Stimulated activated CD8-positive, alpha-beta memory T cell treated with anti-CD3 and anti-CD28 coated beads, Interleukin-7, amount 100 ng/mL, for 24 hours (primary cell): ENCODE measurements around the gene AADACL2.
"Not testable (repeated sequence)": the region's sequence is repeated elsewhere in the genome, so short reads cannot be mapped to it uniquely, and the experiment has no call there.

Source experiments
- DNase-seq: peaks from one replicate; pipeline ENCODE4 v3.0.0-alpha.2; 2020; ENCODE audit warnings: low read depth

Gene AADACL2

GRCh38 chr3:151733613-151734012, at the start of gene AADACL2:
AADACL2 (plus strand) TSS chr3:151733927; CDS start chr3:151734036, 109 bp downstream.
- DNase-seq: no peak

GRCh38 chr3:151684094-151684493, 49.6 kb upstream of the AADACL2 start:
- DNase-seq: no peak

GRCh38 chr3:151686257-151686656, 47.5 kb upstream of the AADACL2 start:
- no peak for DNase-seq

GRCh38 chr3:151687076-151687475, 46.7 kb upstream of the AADACL2 start:
- DNase-seq: no peak

- DNase-seq: no peak
Observed at GRCh38 chr3:151688571-151688970, 45.2 kb upstream of the AADACL2 start.

GRCh38 chr3:151690645-151691044, 43.1 kb upstream of the AADACL2 start:
- DNase-seq: no peak

GRCh38 chr3:151697496-151697895, 36.2 kb upstream of the AADACL2 start:
- DNase-seq: no peak

GRCh38 chr3:151707216-151707615, 26.5 kb upstream of the AADACL2 start:
- no peak for DNase-seq

GRCh38 chr3:151708868-151709267, 24.9 kb upstream of the AADACL2 start:
- DNase-seq: no peak

GRCh38 chr3:151709847-151710246, 23.9 kb upstream of the AADACL2 start:
- no peak for DNase-seq

- DNase-seq: no peak
Observed at GRCh38 chr3:151721294-151721693, 12.4 kb upstream of the AADACL2 start.

GRCh38 chr3:151722856-151723255, 10.9 kb upstream of the AADACL2 start:
- no peak for DNase-seq

- DNase-seq: no peak
Observed at GRCh38 chr3:151724576-151725562, 8.9 kb upstream of the AADACL2 start.

GRCh38 chr3:151726016-151726415, 7.7 kb upstream of the AADACL2 start:
- DNase-seq: no peak

- DNase-seq: no peak
Observed at GRCh38 chr3:151732861-151733260, 866 bp upstream of the AADACL2 start.

- no peak for DNase-seq
Observed at GRCh38 chr3:151740581-151740980, 6.9 kb downstream of the AADACL2 start.

GRCh38 chr3:151743855-151744254, 10.1 kb downstream of the AADACL2 start:
- no peak for DNase-seq

- no peak for DNase-seq
Observed at GRCh38 chr3:151750181-151750580, 16.5 kb downstream of the AADACL2 start.

GRCh38 chr3:151750678-151751077, 17.0 kb downstream of the AADACL2 start:
- no peak for DNase-seq

GRCh38 chr3:151751161-151751560, 17.4 kb downstream of the AADACL2 start:
- no peak for DNase-seq

GRCh38 chr3:151753846-151754245, 20.1 kb downstream of the AADACL2 start:
- no peak for DNase-seq

- DNase-seq: no peak
Observed at GRCh38 chr3:151761581-151761980, 27.9 kb downstream of the AADACL2 start.

GRCh38 chr3:151764699-151765098, 31.0 kb downstream of the AADACL2 start:
- DNase-seq: not testable (repeated sequence)

- DNase-seq: no peak
Observed at GRCh38 chr3:151765685-151766084, 32.0 kb downstream of the AADACL2 start.
